ENCODE measurements around the gene NCAPD3. TPM values are rescaled to one million over a fixed set of nuclear protein-coding genes. Genes with fewer than 3 reads are reported as not detected.
A peak's percentile ranks its signal among the peaks of the same experiment; 100 is the strongest.

The NCAPD3 gene
- total and polyA plus RNA-seq, 2 of the 13 experiments (the other 11 are each of a cell fraction or from before 2014, with no cell fraction given), result 20.7 to 25.6 TPM

DNA sequence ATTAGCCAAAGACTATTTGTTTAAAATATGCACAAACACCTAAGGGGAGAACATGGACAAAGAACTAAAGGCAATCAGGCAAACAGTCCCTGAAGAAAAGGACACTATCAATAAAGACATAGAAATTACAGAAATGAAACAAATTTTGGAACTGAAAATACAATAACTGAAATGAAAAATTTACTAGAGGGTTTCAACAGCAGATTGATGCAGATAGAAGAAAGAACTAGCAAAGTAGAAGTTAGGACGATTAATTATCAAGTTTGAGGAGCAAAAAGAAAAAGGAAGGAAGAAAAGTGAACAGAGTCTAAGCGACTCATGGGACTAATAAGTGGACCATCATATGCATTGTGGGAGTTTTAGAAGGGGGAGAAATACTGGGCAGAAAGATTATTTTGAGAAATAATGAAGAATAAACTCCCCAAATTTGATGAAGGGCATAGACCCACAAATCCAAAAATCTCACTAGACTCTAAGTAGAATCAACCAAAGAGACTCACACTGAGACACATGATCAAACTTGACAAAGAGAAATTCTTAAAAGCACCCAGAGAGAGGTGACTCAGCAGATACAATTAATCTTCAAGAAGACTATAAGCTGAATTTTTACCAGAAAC, 92.0 kb downstream of the NCAPD3 start:
- ATAC-seq, result no peak
- DNase-seq (ENCODE audit: low spot score), result no peak
- Histone ChIP-seq H3K27me3 (ENCODE audit: control insufficient read depth in 1 of 2, insufficient read depth in 2 of 2, low read length in 2 of 2) (no peaks in the 10 kb centered on the region), H2AFZ (ENCODE audit: low read length) (no peak overlapping the region), H3K9ac (ENCODE audit: insufficient read depth, low read depth, low read length) (no peak overlapping the region), H3K9me3 (ENCODE audit: low read length) (peaks cover 9% of the 10 kb centered on the region; the same call in 1 of the 2 replicates), H3K36me3 (replicated peaks in 1 of 2; ENCODE audit: control insufficient read depth in 1 of 2, insufficient read depth in 2 of 2, low read length in 2 of 2) (no peaks in the 10 kb centered on the region), H3K27ac (ENCODE audit: extremely low read length, insufficient read depth, low read length) (no peak overlapping the region), H3K4me1 (ENCODE audit: insufficient read depth, low read length) (no peaks in the 10 kb centered on the region), H3K4me2 (ENCODE audit: low read depth, low read length) (no peak overlapping the region), H3K79me2 (ENCODE audit: insufficient read depth, low read length) (no peaks in the 10 kb centered on the region), H3K4me3 (replicated peaks in 1 of 3; ENCODE audit: insufficient read depth in 1 of 3, low read depth in 2 of 3, low read length in 3 of 3) (no peak overlapping the region), H4K20me1 (ENCODE audit: insufficient read depth, low read length) (no peaks in the 10 kb centered on the region)
- ChIA-PET POLR2A (no interaction called here), CTCF (ENCODE audit: low intra/inter-chr PET ratio, low total read pairs) (no interaction called here)
- BruUV-seq (replicated peaks), result no TSS peak
- WGBS (ENCODE audit: low lambda C conversion rate), result 3% methylated on average over 2 of the region's 2 CpGs
- in situ Hi-C loops (cut with HindIII; ENCODE audit: extremely low pct_ligation_motif_present, low pct_unique_long_range_greater_than_20kb), result no loop called here
- TF ChIP-seq ZNF160 (CRISPR knock-in tag; IDR thresholded peaks at IDR 0.05) (peak; percentile 88), ZNF530 (CRISPR knock-in tag; IDR thresholded peaks at IDR 0.05; ENCODE audit: low read depth) (no peak)
- FAIRE-seq, result no peak
- intact Hi-C loops (cut with micrococcal nuclease; ENCODE audit: unreplicated experiment), result no loop called here

DNA sequence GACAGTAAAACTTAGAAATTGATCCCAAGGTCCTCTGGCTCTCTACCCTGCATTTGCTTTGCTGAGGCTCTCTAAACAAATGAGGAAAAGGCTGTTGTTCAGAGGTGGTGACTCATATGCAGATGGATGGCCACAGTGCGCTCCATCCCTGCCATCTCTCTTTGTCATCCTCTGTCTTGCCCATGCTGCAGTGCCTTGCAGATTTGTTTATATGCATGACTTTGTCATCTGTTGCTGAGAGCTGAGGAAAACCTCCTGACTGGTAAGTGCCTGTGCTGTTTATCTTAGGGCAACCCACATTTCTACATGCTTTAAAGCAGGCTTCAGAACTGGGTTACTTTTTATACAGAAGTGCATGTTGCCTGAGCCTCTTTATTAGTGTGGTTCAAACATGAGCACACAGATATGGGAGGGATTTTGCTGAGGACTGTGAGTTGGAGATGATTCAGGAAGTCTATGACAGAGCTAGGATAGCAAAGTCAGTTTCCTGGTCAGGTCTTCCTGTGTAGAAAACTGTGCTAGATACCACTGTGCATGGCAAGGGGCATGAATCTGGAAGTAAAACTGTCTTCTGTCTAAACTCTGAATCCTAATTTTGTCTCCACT, 97.4 kb downstream of the NCAPD3 start:
- FAIRE-seq (no peak), ATAC-seq (no peak; the same call in 2 of the 3 replicates), DNase-seq (ENCODE audit: low spot score) (no peak)
- H3K27me3 ChIP-seq (ENCODE audit: control insufficient read depth in 1 of 2, insufficient read depth in 2 of 2, low read length in 2 of 2), result peaks cover 1 to 20% of the 10 kb centered on the region in 2 experiments; a peak in 3 of 5 replicates
- no peak overlapping the region for H3K27ac ChIP-seq (ENCODE audit: extremely low read length, insufficient read depth, low read length)
- peaks cover 2% of the 10 kb centered on the region; the same call in 1 of the 2 replicates for H3K9me3 ChIP-seq (ENCODE audit: low read length)
- POLR2A ChIA-PET, result no interaction called here
- no peaks in the 10 kb centered on the region for H3K36me3 ChIP-seq (replicated peaks in 1 of 2; ENCODE audit: control insufficient read depth in 1 of 2, insufficient read depth in 2 of 2, low read length in 2 of 2)
- H3K9ac ChIP-seq (ENCODE audit: insufficient read depth, low read depth, low read length), result no peak overlapping the region
- TF ChIP-seq RFX5 (IDR thresholded peaks at IDR 0.05; ENCODE audit: low read depth, low read length) (peak; percentile 79), ATF1 (CRISPR knock-in tag; IDR thresholded peaks at IDR 0.05) (no peak), FOSL2 (CRISPR knock-in tag; IDR thresholded peaks at IDR 0.05) (peak; percentile 52), ZNF737 (CRISPR knock-in tag; IDR thresholded peaks at IDR 0.05; ENCODE audit: borderline replicate concordance) (no peak)
- TF ChIP-seq, protein P1, sequence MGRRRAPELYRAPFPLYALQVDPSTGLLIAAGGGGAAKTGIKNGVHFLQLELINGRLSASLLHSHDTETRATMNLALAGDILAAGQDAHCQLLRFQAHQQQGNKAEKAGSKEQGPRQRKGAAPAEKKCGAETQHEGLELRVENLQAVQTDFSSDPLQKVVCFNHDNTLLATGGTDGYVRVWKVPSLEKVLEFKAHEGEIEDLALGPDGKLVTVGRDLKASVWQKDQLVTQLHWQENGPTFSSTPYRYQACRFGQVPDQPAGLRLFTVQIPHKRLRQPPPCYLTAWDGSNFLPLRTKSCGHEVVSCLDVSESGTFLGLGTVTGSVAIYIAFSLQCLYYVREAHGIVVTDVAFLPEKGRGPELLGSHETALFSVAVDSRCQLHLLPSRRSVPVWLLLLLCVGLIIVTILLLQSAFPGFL (CRISPR knock-in tag; IDR thresholded peaks at IDR 0.05), result no peak
- in situ Hi-C loops (cut with HindIII; ENCODE audit: extremely low pct_ligation_motif_present, low pct_unique_long_range_greater_than_20kb) (no loop called here), intact Hi-C loops (cut with micrococcal nuclease; ENCODE audit: unreplicated experiment) (no loop called here)
- CTCF ChIA-PET (ENCODE audit: low intra/inter-chr PET ratio, low total read pairs), result no interaction called here
- H3K4me1 ChIP-seq (ENCODE audit: insufficient read depth, low read length), result no peaks in the 10 kb centered on the region
- no peaks in the 10 kb centered on the region for H3K79me2 ChIP-seq (ENCODE audit: insufficient read depth, low read length)
- no peak overlapping the region for H3K4me2 ChIP-seq (ENCODE audit: low read depth, low read length)
- BruUV-seq (replicated peaks), result no TSS peak
- WGBS (ENCODE audit: low lambda C conversion rate), result 46% methylated on average over 1 of the region's 1 CpG
- no peaks in the 10 kb centered on the region for H4K20me1 ChIP-seq (ENCODE audit: insufficient read depth, low read length)
- H2AFZ ChIP-seq (ENCODE audit: low read length), result no peak overlapping the region
- H3K4me3 ChIP-seq (replicated peaks in 1 of 3; ENCODE audit: insufficient read depth in 1 of 3, low read depth in 2 of 3, low read length in 3 of 3), result no peak overlapping the region
